DOHH2 (cell line): ENCODE results near the gene GAB2.

Experiments used
- H3F3A ChIP-seq: fragments of 200-600 bp; sonication (generic), shearing (Covaris generic); 2 replicates; pipeline ENCODE4 v1.6.0; 2016; ENCODE audit warnings: antibody characterized with exemption, mild to moderate bottlenecking; ENCODE audit not compliant: control insufficient read depth, insufficient read depth
- H3K27ac ChIP-seq: fragments of 200-600 bp; sonication (generic); 2 replicates; pipeline ENCODE4 v1.5.1; 2014; ENCODE audit warnings: low read depth, mild to moderate bottlenecking, low read length, moderate library complexity
- H3K27me3 ChIP-seq: fragments of 200-600 bp; sonication (generic); 2 replicates; pipeline ENCODE4 v1.6.1; 2014; ENCODE audit warnings: mild to moderate bottlenecking, low read length, mixed read lengths; ENCODE audit not compliant: control insufficient read depth
- H3K36me3 ChIP-seq: fragments of 200-600 bp; sonication (generic); 2 replicates; pipeline ENCODE4 v1.6.1; 2014; ENCODE audit warnings: mild to moderate bottlenecking, low read length, moderate library complexity, mixed read lengths; ENCODE audit not compliant: control insufficient read depth
- H3K4me1 ChIP-seq: fragments of 200-600 bp; sonication (generic); 2 replicates; pipeline ENCODE4 v1.6.1; 2014; ENCODE audit warnings: mild to moderate bottlenecking, low read length, mixed read lengths; ENCODE audit not compliant: control insufficient read depth
- H3K4me2 ChIP-seq: fragments of 200-600 bp; sonication (generic); 2 replicates; pipeline ENCODE4 v1.6.0; 2014; ENCODE audit warnings: mild to moderate bottlenecking, low read length, moderate library complexity
- H3K4me3 ChIP-seq: fragments of 200-600 bp; sonication (generic); 2 replicates; pipeline ENCODE4 v1.5.1; 2014; ENCODE audit warnings: mild to moderate bottlenecking, low read length, mixed read lengths
- H3K79me2 ChIP-seq: fragments of 200-600 bp; sonication (generic); 2 replicates; pipeline ENCODE4 v1.6.1; 2014; ENCODE audit warnings: mild to moderate bottlenecking, low read length, mixed read lengths; ENCODE audit not compliant: control insufficient read depth
- H3K9me2 ChIP-seq: fragments of 200-600 bp; sonication (generic); replicated peaks from 2 replicates; pipeline ENCODE4 v1.6.1; 2014; ENCODE audit warnings: mild to moderate bottlenecking, low read length, mixed read lengths; ENCODE audit not compliant: control insufficient read depth
- H3K9me3 ChIP-seq: fragments of 200-600 bp; sonication (generic); 2 replicates; pipeline ENCODE4 v1.6.1; 2014; ENCODE audit warnings: antibody characterized with exemption, low read length, mixed read lengths; ENCODE audit not compliant: control insufficient read depth, insufficient read depth
- H4K20me1 ChIP-seq: fragments of 200-600 bp; sonication (generic); 2 replicates; pipeline ENCODE4 v1.6.0; 2014; ENCODE audit warnings: low read depth, mild to moderate bottlenecking, antibody characterized with exemption, low read length, moderate library complexity; ENCODE audit not compliant: control insufficient read depth, insufficient read depth
- EZH2phosphoT487 ChIP-seq: fragments of 200-600 bp; sonication (generic); IDR thresholded peaks from 2 replicates; pipeline ENCODE4 v1.6.1; 2017; ENCODE audit warnings: borderline replicate concordance, mild to moderate bottlenecking, antibody characterized with exemption, low read length, moderate library complexity, mixed read lengths
- TF ChIP-seq, protein P1 (sequence below): fragments of 200-600 bp; sonication (generic); IDR thresholded peaks from one replicate; pipeline ENCODE4 v1.5.1; 2014; ENCODE audit warnings: antibody characterized with exemption, mild to moderate bottlenecking, low read depth, low read length; ENCODE audit not compliant: poor library complexity, severe bottlenecking

GAB2 gene

DNA sequence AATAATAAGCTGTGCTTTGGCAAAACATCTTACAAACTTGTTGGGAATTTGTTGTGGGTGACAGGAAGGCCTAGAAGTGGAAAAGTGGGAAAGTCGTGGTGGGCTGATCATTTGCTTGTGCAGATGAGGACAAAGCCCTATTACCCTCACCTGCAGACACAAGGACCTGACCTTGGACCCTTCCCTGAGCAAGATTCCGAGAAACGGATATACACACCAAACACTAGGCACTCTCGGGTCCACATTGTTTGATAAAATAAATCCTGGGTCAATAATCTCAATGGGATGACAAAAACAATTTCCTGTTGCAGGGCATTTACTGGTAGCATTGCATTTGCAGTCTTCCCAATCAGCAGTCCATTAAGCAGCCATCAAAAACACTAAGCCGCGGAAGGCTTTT lies 89.7 kb downstream of the GAB2 start:
- Histone ChIP-seq H3K79me2 (no peaks in the 10 kb centered on the region), H3K36me3 (no peaks in the 10 kb centered on the region), H3F3A (no peaks in the 10 kb centered on the region), H3K4me3 (no peak overlapping the region), H3K27me3 (peaks cover 15% of the 10 kb centered on the region), H3K4me2 (no peak overlapping the region), H3K9me3 (no peaks in the 10 kb centered on the region), H3K4me1 (no peaks in the 10 kb centered on the region), H4K20me1 (no peaks in the 10 kb centered on the region), H3K27ac (no peak overlapping the region), H3K9me2 (no peaks in the 10 kb centered on the region)
- TF ChIP-seq EZH2phosphoT487 = no peak
- TF ChIP-seq, protein P1, sequence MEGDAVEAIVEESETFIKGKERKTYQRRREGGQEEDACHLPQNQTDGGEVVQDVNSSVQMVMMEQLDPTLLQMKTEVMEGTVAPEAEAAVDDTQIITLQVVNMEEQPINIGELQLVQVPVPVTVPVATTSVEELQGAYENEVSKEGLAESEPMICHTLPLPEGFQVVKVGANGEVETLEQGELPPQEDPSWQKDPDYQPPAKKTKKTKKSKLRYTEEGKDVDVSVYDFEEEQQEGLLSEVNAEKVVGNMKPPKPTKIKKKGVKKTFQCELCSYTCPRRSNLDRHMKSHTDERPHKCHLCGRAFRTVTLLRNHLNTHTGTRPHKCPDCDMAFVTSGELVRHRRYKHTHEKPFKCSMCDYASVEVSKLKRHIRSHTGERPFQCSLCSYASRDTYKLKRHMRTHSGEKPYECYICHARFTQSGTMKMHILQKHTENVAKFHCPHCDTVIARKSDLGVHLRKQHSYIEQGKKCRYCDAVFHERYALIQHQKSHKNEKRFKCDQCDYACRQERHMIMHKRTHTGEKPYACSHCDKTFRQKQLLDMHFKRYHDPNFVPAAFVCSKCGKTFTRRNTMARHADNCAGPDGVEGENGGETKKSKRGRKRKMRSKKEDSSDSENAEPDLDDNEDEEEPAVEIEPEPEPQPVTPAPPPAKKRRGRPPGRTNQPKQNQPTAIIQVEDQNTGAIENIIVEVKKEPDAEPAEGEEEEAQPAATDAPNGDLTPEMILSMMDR = no peak

DNA sequence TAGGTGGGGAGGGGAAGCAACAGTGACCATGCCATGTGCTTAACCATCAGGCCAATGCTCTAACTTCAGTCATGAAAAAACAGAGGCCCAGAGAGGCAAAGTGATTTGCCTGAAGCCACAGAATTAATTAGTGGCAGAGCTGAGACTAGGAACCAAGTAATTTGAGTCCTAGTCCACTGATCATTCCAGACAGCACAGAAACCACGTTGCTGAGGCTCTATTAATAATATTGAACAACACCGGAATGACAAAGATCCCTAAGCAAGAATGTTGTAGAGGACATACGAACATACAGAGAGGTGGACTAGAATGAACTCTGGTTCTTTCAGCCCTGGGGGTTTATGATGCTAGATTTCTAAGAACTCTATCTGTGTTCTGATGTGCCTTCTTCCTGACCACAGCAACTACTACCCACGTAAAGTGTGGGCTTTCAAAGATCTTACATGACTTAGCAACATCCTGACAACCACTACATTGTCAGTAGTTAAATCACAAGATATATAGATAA lies 92.3 kb downstream of the GAB2 start:
- Histone ChIP-seq H3K4me1 (no peaks in the 10 kb centered on the region), H3K9me3 (no peaks in the 10 kb centered on the region), H3K36me3 (no peaks in the 10 kb centered on the region), H3K4me3 (no peak overlapping the region), H3K9me2 (no peaks in the 10 kb centered on the region), H3K4me2 (no peak overlapping the region), H3K27ac (no peak overlapping the region), H3K79me2 (no peaks in the 10 kb centered on the region), H3K27me3 (peaks cover 15% of the 10 kb centered on the region), H3F3A (no peaks in the 10 kb centered on the region), H4K20me1 (no peaks in the 10 kb centered on the region)
- TF ChIP-seq, protein P1 = no peak
- TF ChIP-seq EZH2phosphoT487 = no peak

DNA sequence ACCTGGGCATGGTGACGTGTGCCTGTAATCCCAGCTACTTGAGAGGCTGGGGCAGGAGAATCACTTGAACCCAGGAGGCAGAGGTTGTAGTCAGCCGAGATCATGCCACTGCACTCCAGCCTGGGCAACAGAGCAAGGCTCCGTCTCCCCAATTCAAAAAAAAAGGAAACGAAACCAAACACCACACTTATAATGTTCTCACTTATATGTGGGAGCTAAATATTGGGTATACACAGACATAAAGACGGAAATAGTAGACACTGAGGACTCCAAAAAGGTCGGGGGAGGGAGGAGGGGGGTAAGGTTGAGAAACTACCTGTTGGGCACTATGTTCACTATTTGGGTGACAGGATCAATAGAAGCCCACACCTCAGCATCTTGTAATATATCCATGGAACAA lies 94.3 kb downstream of the GAB2 start:
- H3K27me3 ChIP-seq = peaks cover 15% of the 10 kb centered on the region
- no peaks in the 10 kb centered on the region for H3K36me3 ChIP-seq
- no peaks in the 10 kb centered on the region for H4K20me1 ChIP-seq
- H3K79me2 ChIP-seq = no peaks in the 10 kb centered on the region
- H3K9me2 ChIP-seq = no peaks in the 10 kb centered on the region
- H3K4me1 ChIP-seq = no peaks in the 10 kb centered on the region
- H3K4me3 ChIP-seq = no peak overlapping the region
- no peak overlapping the region for H3K4me2 ChIP-seq
- H3K27ac ChIP-seq = no peak overlapping the region
- TF ChIP-seq, protein P1 = no peak
- no peak for TF ChIP-seq EZH2phosphoT487
- H3F3A ChIP-seq = no peaks in the 10 kb centered on the region
- no peaks in the 10 kb centered on the region for H3K9me3 ChIP-seq

DNA sequence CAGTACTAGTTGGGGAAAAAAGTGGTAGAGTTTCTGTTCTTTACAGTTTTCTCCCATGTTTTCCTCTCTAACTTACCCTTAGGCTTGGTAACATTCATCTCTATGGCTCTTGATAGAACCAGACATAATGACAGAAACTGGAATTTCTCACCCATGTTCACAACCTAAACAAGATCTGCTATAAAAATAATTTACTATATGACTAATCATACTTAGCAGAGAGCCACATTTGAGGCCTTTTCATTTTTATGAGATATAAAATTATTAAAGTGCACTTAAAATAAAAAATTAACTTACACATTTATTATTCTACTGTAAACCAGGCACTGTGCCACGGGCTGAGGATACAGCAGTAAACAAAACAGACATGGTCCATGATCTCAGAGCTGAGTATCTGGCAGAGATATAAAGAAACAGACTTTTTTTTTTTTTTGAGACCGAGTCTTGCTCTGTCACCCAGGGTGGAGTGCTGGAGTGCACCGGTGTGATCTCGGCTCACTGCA lies 98.1 kb downstream of the GAB2 start:
- Histone ChIP-seq H4K20me1 (no peaks in the 10 kb centered on the region), H3K27ac (no peak overlapping the region), H3K36me3 (no peaks in the 10 kb centered on the region), H3K4me1 (no peaks in the 10 kb centered on the region), H3K27me3 (0 out of 2 replicates have a peak, but pooled peaks cover 4% of the 10 kb centered on the region), H3K4me2 (no peak overlapping the region), H3K79me2 (no peaks in the 10 kb centered on the region), H3K9me2 (no peaks in the 10 kb centered on the region), H3K4me3 (no peak overlapping the region), H3K9me3 (no peaks in the 10 kb centered on the region), H3F3A (no peaks in the 10 kb centered on the region)
- TF ChIP-seq, protein P1 = no peak
- no peak for TF ChIP-seq EZH2phosphoT487
